Stomach (tissue), 4 donors: ENCODE measurements around the gene TAF4.

ENCODE experiments used
- EP300 ChIP-seq: sonication (generic); formaldehyde crosslinking; IDR thresholded peaks from one replicate; pipeline ENCODE4 v1.6.1; 2017; ENCODE audit warnings: antibody characterized with exemption
- POLR2A ChIP-seq, 4 donors: fragments of 450-650 bp; IDR thresholded peaks; one replicate each; pipeline ENCODE4 v1.6.1; 2016; ENCODE audit warnings: antibody characterized with exemption in 4 of 4, control low read depth in 2 of 4, mild to moderate bottlenecking in 1 of 4, moderate library complexity in 1 of 4
- POLR2AphosphoS5 ChIP-seq, 3 donors: sonication (generic); formaldehyde crosslinking; IDR thresholded peaks; one replicate each; pipeline ENCODE4 v1.6.1; 2016; ENCODE audit warnings: antibody characterized with exemption in 3 of 3
- TF ChIP-seq, protein P1 (sequence below), 7 experiments: fragments of 450-650 bp in 4 of 7; fragments of 200-600 bp in 3 of 7; sonication (generic) in 3 of 7; IDR thresholded peaks; one replicate each; pipeline ENCODE4 v1.5.1; 2016 to 2019; ENCODE audit warnings: antibody characterized with exemption in 7 of 7, control low read depth in 2 of 7, mild to moderate bottlenecking in 1 of 7

DNA sequence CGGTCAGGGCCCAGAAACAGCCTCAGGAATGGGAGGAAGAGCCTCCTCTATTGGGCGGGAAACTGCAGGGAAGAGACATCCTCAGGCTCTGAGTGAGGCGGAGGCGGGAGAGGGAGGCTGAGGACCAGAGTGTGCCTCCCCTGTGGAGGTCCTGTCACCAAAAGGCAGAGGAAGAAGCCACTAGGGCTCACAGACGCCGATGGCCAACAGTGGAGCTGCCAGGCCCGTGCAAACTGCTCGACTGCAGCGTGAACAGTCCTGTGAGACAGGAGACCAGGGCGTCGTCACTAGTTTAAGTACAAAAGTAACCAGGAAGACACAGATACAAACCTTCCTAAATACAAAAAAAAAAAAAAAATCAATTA, 82.7 kb downstream of the TAF4 start:
- no peak for TF ChIP-seq POLR2A (IDR thresholded peaks at IDR 0.05)
- TF ChIP-seq, protein P1, sequence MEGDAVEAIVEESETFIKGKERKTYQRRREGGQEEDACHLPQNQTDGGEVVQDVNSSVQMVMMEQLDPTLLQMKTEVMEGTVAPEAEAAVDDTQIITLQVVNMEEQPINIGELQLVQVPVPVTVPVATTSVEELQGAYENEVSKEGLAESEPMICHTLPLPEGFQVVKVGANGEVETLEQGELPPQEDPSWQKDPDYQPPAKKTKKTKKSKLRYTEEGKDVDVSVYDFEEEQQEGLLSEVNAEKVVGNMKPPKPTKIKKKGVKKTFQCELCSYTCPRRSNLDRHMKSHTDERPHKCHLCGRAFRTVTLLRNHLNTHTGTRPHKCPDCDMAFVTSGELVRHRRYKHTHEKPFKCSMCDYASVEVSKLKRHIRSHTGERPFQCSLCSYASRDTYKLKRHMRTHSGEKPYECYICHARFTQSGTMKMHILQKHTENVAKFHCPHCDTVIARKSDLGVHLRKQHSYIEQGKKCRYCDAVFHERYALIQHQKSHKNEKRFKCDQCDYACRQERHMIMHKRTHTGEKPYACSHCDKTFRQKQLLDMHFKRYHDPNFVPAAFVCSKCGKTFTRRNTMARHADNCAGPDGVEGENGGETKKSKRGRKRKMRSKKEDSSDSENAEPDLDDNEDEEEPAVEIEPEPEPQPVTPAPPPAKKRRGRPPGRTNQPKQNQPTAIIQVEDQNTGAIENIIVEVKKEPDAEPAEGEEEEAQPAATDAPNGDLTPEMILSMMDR (IDR thresholded peaks at IDR 0.05): no peak
- TF ChIP-seq POLR2AphosphoS5 (IDR thresholded peaks at IDR 0.05): no peak
- TF ChIP-seq EP300: no peak
